ENCODE results near the gene C15orf39. TPM values are rescaled to one million over a fixed set of nuclear protein-coding genes. Genes with fewer than 3 reads are reported as not detected.

C15orf39 gene
- polyA plus RNA-seq, 1 donor from 2014 or later = not detected

GRCh38 chr15:75205064-75205395 lies 3.3 kb downstream of the C15orf39 start:
- no peak overlapping the region for H3K27ac ChIP-seq (ENCODE audit: low read length)

DNA sequence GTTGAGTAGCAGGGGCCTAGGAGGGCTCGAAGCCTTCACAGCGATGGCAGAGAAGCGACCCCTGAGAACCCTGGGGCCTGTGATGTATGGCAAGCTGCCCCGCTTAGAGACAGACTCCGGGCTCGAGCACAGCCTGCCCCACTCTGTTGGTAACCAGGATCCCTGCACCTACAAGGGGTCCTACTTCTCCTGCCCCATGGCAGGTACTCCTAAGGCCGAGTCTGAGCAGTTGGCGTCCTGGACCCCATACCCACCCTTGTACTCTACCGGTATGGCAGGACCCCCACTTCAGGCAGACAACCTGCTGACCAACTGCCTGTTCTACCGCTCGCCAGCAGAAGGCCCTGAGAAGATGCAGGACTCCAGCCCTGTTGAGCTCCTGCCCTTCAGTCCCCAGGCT lies 4.3 kb downstream of the C15orf39 start:
- H3K4me3 ChIP-seq (ENCODE audit: low read length) = no peak overlapping the region
- peaks cover 18% of the 10 kb centered on the region for H3K27me3 ChIP-seq (ENCODE audit: insufficient read depth, low read depth, low read length)
- H3K9me2 ChIP-seq (ENCODE audit: insufficient read depth, low read length) = no peaks in the 10 kb centered on the region
- H4K20me1 ChIP-seq (ENCODE audit: insufficient read depth) = no peaks in the 10 kb centered on the region
- TF ChIP-seq EP300 (conservative IDR thresholded peaks at IDR 0.05; ENCODE audit: poor library complexity, severe bottlenecking) = no peak
- TF ChIP-seq, protein P1, sequence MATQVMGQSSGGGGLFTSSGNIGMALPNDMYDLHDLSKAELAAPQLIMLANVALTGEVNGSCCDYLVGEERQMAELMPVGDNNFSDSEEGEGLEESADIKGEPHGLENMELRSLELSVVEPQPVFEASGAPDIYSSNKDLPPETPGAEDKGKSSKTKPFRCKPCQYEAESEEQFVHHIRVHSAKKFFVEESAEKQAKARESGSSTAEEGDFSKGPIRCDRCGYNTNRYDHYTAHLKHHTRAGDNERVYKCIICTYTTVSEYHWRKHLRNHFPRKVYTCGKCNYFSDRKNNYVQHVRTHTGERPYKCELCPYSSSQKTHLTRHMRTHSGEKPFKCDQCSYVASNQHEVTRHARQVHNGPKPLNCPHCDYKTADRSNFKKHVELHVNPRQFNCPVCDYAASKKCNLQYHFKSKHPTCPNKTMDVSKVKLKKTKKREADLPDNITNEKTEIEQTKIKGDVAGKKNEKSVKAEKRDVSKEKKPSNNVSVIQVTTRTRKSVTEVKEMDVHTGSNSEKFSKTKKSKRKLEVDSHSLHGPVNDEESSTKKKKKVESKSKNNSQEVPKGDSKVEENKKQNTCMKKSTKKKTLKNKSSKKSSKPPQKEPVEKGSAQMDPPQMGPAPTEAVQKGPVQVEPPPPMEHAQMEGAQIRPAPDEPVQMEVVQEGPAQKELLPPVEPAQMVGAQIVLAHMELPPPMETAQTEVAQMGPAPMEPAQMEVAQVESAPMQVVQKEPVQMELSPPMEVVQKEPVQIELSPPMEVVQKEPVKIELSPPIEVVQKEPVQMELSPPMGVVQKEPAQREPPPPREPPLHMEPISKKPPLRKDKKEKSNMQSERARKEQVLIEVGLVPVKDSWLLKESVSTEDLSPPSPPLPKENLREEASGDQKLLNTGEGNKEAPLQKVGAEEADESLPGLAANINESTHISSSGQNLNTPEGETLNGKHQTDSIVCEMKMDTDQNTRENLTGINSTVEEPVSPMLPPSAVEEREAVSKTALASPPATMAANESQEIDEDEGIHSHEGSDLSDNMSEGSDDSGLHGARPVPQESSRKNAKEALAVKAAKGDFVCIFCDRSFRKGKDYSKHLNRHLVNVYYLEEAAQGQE (IDR thresholded peaks at IDR 0.05; ENCODE audit: borderline replicate concordance) = no peak
- no peak for TF ChIP-seq RAD21 (conservative IDR thresholded peaks at IDR 0.05)
- TF ChIP-seq POLR2AphosphoS5 (IDR thresholded peaks at IDR 0.05) = no peak
- no peak for TF ChIP-seq TAF1 (IDR thresholded peaks at IDR 0.05; ENCODE audit: low read depth)
- no peak for TF ChIP-seq SMC3 (conservative IDR thresholded peaks at IDR 0.05; ENCODE audit: poor library complexity)
- TF ChIP-seq MXI1 (conservative IDR thresholded peaks at IDR 0.05; ENCODE audit: poor library complexity, severe bottlenecking) = no peak
- TF ChIP-seq, protein P2, sequence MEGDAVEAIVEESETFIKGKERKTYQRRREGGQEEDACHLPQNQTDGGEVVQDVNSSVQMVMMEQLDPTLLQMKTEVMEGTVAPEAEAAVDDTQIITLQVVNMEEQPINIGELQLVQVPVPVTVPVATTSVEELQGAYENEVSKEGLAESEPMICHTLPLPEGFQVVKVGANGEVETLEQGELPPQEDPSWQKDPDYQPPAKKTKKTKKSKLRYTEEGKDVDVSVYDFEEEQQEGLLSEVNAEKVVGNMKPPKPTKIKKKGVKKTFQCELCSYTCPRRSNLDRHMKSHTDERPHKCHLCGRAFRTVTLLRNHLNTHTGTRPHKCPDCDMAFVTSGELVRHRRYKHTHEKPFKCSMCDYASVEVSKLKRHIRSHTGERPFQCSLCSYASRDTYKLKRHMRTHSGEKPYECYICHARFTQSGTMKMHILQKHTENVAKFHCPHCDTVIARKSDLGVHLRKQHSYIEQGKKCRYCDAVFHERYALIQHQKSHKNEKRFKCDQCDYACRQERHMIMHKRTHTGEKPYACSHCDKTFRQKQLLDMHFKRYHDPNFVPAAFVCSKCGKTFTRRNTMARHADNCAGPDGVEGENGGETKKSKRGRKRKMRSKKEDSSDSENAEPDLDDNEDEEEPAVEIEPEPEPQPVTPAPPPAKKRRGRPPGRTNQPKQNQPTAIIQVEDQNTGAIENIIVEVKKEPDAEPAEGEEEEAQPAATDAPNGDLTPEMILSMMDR (IDR thresholded peaks at IDR 0.05; ENCODE audit: poor library complexity, severe bottlenecking) = no peak
- TF ChIP-seq EZH2 (IDR thresholded peaks at IDR 0.05; ENCODE audit: borderline replicate concordance, insufficient read depth, low read length, poor library complexity, severe bottlenecking) = no peak
- no peaks in the 10 kb centered on the region for H3F3A ChIP-seq (ENCODE audit: insufficient read depth, low read length, poor library complexity, severe bottlenecking)
- no peak overlapping the region for H2AFZ ChIP-seq (ENCODE audit: low read depth, low read length)
- no peak overlapping the region for H3K27ac ChIP-seq (ENCODE audit: low read length)
- H3K4me2 ChIP-seq (ENCODE audit: low read length) = no peak overlapping the region
- H3K36me3 ChIP-seq (ENCODE audit: insufficient read depth, low read length) = no peaks in the 10 kb centered on the region
- no peaks in the 10 kb centered on the region for H3K9me3 ChIP-seq (ENCODE audit: low read length)
- no peak overlapping the region for H3K9ac ChIP-seq (ENCODE audit: low read length)
- H3K79me2 ChIP-seq (replicated peaks; ENCODE audit: insufficient read depth, low read length) = no peaks in the 10 kb centered on the region

More at GRCh38 chr15:75205064-75205395, 3.3 kb downstream of the C15orf39 start:
- Histone ChIP-seq H3K9me2 (ENCODE audit: insufficient read depth, low read length) (no peaks in the 10 kb centered on the region), H3K36me3 (ENCODE audit: insufficient read depth, low read length) (no peaks in the 10 kb centered on the region), H3K9me3 (ENCODE audit: low read length) (no peaks in the 10 kb centered on the region), H2AFZ (ENCODE audit: low read depth, low read length) (no peak overlapping the region), H4K20me1 (ENCODE audit: insufficient read depth) (no peaks in the 10 kb centered on the region), H3K9ac (ENCODE audit: low read length) (no peak overlapping the region), H3F3A (ENCODE audit: insufficient read depth, low read length, poor library complexity, severe bottlenecking) (no peaks in the 10 kb centered on the region), H3K79me2 (replicated peaks; ENCODE audit: insufficient read depth, low read length) (no peaks in the 10 kb centered on the region), H3K27me3 (ENCODE audit: insufficient read depth, low read depth, low read length) (peaks cover 26% of the 10 kb centered on the region), H3K4me2 (ENCODE audit: low read length) (no peak overlapping the region), H3K4me3 (ENCODE audit: low read length) (no peak overlapping the region)
- no peak for TF ChIP-seq RAD21 (conservative IDR thresholded peaks at IDR 0.05)
- TF ChIP-seq, protein P1 (IDR thresholded peaks at IDR 0.05; ENCODE audit: borderline replicate concordance) = no peak
- TF ChIP-seq SMC3 (conservative IDR thresholded peaks at IDR 0.05; ENCODE audit: poor library complexity) = no peak
- TF ChIP-seq POLR2AphosphoS5 (IDR thresholded peaks at IDR 0.05) = no peak
- no peak for TF ChIP-seq EP300 (conservative IDR thresholded peaks at IDR 0.05; ENCODE audit: poor library complexity, severe bottlenecking)
- no peak for TF ChIP-seq TAF1 (IDR thresholded peaks at IDR 0.05; ENCODE audit: low read depth)
- TF ChIP-seq EZH2 (IDR thresholded peaks at IDR 0.05; ENCODE audit: borderline replicate concordance, insufficient read depth, low read length, poor library complexity, severe bottlenecking) = no peak
- no peak for TF ChIP-seq MXI1 (conservative IDR thresholded peaks at IDR 0.05; ENCODE audit: poor library complexity, severe bottlenecking)
- TF ChIP-seq, protein P2 (IDR thresholded peaks at IDR 0.05; ENCODE audit: poor library complexity, severe bottlenecking) = no peak

All from neural cell (in vitro differentiated cells).